Stimulated activated CD4-positive, alpha-beta T cell treated with anti-CD3 and anti-CD28 coated beads, TNF-alpha, amount 100 ng/mL, for 4 hours (primary cell): ENCODE results near the gene PRSS57.
A peak's percentile ranks its signal among the peaks of the same experiment; 100 is the strongest.

ENCODE experiments used
- DNase-seq, 3 experiments: peaks; one replicate each; pipeline ENCODE4 v3.0.0-alpha.2; 2020; ENCODE audit warnings: low read depth in 3 of 3

The PRSS57 gene

GRCh38 chr19:652467-653389 is 42.5 kb downstream of the PRSS57 start:
- no peak for DNase-seq

- DNase-seq = no peak
Observed at GRCh38 chr19:651991-652390, 43.3 kb downstream of the PRSS57 start.

DNA sequence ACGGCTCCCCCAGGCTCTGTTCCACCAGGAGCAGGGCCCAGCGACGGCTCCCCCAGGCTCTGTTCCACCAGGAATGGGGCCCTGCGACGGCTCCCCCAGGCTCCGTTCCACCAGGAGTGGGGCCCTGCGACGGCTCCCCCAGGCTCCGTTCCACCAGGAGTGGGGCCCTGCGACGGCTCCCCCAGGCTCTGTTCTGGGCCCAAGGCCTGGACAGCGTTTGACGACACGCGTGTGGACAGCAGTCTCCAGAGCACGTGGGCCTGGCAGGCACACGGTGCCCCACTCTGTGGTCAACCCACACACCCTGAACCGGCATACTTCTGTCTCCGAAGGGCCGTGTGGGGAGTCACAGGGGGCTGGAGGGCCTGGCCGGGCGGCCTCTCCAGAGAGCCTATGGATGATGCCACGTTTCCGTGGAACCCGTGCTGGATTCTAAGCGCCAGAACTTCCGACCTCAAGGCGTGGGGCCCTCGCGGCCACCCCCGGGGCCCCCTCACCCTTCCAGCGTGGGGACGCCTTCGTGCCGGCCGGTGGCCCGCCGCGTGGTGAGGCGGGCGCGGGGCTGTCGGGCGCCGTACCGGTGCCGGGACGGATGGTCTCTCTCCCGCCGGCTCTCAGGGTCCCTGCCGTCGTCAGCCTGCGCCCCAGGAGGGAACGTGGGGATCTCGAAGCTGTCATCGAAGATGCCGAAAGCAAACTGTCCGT is 44.0 kb downstream of the PRSS57 start:
- no peak for DNase-seq

- no peak for DNase-seq
Observed at GRCh38 chr19:650121-650520, 45.1 kb downstream of the PRSS57 start.

- no peak for DNase-seq
Observed at GRCh38 chr19:648904-649801, 46.1 kb downstream of the PRSS57 start.

GRCh38 chr19:648305-648704 is 46.9 kb downstream of the PRSS57 start:
- DNase-seq = no peak

DNA sequence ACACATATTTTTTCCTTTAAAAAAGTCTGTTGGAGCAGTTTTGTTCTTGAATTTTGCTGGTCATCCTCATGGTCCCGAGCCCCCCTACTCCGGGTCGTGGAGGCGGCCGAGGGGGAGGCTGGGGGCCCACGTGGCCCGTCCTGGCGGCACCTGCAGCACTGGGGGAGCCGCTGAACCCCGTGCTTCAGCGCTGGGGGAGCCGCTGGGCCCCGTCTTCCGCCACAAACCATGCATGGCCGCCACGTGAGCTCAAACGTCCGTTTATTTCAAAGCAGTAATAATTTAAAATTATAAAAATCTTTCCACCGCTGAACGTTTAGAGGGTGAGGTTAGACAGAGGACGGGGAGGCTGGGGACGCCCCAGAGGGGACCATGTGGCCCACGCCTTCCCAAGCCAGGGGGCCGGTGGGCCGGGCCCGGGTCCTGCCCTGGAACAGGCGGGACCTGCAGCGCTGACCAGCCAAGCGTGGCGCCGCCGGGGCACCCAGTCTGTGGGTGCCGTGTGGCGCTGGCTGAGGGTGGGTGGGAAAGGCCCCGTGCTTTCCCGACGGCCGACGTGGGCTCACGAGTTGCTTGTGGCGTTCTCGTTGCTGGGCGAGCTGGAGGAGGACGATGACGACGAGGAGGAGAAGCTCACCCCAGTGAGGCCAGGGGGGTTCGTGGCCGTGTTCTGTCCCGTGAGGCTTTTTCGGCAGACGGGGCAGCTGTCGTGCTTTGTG is 47.5 kb downstream of the PRSS57 start:
- DNase-seq = no peak

DNA sequence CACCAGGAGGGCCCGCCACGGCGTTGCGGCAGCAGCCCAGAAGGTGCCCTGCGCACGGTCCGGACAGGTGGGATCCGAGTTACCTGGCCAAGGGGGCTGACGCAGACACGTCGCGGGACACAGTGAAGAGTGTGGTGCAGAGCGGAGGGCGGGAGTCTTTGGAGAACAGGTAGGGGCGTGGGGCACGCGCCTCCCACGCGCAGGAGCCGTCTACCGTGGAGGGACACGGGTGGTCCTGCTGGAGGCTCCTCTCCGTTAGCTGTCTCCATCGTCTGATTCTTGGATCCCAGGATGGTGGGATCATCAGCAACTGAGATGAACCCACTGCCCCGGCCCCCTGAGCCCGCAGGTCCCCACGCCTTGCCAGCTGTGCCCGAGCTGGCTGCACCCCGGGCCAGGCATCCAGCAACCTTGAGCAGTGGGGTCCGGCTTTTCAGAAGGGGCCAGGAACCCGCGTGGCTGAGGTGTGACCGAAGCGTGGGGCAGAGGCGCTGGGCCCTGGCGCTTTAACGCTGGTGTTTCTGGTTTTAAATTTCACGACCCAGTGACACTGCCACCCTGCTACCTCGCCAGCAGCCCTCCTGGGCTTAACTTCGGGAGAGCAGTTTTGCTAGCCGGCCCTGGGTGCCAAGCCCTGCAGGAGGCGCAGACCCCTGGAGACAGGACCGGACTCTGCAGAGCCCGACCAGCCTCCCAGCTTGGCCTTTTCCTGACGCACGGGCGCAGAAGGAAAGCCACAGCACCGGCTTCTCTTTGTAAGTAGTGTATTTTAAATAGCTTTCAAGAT is 48.3 kb downstream of the PRSS57 start:
- DNase-seq = no peak

DNA sequence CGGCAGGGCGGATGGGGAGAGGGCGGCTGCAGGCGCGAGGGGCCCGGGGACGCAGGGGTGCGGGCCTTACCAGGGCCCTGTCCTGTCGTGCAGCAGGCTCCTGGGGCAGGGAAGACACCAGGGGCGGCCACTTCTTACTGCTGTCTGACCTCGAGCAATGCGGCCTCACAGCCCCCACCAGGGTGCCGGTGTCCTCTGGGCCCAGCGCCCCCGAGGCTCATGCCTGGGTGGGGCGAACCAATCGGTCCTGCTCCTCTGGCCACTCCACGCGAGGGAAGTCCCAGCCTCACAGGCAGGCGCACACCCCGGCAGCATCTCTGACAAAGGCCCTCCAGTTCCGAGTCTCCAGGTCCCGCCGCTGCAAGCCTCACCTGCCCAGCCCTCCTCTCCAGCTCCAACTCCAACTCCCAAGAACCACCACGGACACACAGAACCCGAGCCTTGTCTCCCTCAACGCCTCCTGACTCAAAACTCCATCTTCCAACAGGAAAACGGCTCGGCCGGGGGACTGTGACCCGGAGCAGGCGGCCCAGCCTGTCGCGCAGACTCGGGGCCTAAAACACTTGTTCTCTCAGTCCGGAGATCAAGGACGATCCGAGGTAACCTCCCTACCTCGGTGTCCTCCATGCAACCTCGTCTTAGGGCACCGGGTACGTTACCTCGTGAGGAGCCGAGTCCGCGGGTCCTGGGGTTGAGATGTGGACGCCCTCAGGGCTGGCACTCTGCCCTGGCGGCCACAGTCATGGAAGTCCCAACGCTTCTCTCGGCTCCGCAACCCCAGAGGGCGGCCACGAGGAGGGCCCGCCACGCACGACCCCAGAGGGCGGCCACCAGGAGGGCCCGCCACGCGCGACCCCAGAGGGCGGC is 49.1 kb downstream of the PRSS57 start:
- no peak for DNase-seq

DNA sequence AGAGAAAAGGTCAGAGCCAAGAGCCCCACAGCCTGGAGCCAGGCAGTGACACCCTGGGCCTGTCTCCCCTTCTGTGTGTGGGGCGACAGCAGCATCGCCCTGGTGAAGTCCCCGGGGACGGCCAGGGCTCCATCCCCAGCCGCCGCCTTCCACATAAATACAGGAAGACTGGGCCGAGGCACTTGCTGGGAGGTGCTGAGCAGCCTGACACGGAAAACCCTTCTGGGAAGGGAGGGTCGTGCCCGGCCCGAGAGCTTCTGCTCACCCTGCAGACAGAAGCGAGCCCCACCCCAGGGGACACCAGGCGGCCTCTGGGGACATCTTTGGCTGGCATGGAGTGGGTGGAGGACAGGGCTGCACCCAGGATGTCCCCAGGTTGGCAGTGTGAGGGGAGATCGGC is 50.5 kb downstream of the PRSS57 start:
- DNase-seq = no peak

- no peak for DNase-seq
Observed at GRCh38 chr19:644363-644762, 50.9 kb downstream of the PRSS57 start.

GRCh38 chr19:643736-644135 is 51.5 kb downstream of the PRSS57 start:
- no peak for DNase-seq

DNA sequence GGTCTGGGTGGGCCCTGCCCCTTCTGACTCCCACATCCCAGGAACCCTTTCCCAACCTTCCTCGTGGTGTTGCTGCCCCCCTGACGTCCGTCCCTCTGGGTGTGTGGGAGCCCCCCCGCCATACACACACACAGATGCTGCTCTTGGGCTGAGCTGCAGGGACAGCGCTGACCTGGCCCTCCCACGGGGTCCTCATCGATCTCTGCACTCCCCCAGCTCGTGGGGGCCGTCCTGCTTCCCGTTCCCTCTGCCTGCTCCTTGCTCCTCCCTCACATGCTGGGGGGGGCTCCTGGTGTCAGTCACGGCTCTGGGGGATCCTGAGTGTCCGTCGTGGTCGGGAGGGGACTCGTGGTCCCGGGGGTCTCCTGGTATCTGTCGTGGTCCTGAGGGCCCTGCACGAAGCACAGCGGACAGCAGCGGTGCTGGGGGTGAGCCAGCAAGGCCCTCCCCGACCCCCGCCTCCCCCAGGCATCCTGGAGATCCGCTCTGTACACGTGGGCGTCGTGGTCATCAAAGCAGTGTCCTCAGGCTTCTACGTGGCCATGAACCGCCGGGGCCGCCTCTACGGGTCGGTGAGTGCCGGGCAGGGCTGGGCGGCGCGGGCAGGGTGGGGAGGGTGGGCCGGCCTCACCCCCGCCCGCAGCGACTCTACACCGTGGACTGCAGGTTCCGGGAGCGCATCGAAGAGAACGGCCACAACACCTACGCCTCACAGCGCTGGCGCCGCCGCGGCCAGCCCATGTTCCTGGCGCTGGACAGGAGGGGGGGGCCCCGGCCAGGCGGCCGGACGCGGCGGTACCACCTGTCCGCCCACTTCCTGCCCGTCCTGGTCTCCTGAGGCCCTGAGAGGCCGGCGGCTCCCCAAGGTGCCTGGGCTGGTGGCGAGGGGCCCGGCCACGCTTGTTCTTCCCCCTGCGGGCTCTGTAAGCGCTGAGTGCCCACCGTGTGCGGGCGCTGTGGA is 52.2 kb downstream of the PRSS57 start:
- DNase-seq = no peak

DNA sequence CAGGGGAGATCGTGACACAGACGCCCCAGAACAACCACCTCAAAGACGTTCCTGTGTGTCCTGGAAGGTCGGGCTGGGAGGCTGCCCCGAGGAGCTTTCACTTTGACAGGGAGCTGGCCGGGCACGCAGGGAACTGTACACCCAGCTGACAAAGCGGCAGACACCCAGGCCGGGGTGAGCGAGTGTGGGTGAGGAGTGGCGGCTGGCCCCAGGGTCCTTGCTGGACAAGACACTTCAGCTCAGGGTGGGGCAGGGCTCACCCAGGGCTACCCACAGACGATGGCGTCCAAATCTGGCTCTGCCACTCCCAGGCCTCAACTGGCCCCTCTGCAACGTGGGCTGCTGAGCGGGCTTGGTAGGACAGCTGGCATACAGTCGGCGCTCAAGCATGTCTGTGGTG is 53.5 kb downstream of the PRSS57 start:
- DNase-seq = no peak

DNA sequence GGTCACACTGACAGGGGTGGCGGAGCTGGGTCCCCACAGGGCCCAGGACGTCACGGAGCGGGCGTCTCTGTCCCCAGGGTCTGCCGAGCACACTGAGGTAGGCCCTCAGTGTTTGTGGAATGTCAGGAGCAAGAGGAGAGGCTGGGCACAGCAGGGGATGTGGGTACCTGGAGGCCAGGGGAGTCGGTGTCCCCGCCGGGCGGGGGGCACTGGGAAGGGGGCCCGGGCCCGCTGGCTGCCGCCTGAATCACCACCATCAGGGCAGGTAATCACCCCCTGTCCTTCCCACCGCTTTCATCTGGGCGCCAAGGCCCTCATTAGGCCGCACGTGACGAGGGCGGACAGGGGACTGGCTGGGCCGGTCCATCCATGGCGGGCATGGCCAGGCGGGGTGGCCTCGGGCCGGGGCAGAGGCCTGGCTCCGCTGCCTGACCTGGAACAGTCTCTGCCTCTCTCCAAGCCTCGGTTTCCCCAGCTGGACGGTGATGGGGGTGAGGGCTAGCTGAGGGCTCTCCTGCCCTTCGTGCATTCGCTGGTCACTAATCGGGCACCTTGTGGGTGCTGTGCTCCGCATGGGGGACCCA is 54.6 kb downstream of the PRSS57 start:
- no peak for DNase-seq

- DNase-seq = no peak
Observed at GRCh38 chr19:640161-640558, 55.1 kb downstream of the PRSS57 start.

DNA sequence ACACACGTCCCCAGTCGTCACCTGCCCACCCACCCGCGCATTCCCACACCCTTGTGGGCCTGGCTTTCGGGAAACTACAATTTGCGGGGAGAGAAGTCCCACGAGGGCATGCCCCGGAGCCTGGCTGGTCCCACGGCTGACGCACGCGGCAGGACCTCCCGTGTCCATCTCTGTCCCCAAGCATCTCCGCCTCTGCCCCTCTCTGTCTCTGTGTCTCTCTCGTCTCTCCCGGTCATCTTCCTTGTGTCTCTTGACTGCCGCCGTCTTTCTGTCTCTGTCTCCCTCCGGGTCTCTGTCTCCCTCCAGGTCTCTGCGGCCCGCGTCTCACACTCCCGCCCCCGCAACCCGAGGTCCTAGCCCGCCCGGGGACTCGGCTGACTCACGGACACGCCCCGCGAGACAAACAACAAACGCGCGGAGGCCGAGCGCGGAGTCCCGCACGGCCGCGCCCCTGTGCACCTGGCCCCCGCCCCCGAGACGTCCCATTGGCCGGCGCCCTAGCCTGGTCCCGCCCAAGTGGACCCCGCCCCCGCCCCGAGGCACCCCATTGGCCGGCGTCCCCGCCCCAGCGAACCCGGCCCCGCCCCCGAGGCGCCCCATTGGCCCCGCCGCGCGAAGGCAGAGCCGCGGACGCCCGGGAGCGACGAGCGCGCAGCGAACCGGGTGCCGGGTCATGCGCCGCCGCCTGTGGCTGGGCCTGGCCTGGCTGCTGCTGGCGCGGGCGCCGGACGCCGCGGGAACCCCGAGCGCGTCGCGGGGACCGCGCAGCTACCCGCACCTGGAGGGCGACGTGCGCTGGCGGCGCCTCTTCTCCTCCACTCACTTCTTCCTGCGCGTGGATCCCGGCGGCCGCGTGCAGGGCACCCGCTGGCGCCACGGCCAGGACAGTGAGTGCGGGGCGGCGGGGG is 55.7 kb downstream of the PRSS57 start, which contains the start of gene FGF22:
FGF22 (plus strand) TSS at position 627 of the 908 bp plus-strand sequence; CDS start at position 674, 47 bp downstream.
- DNase-seq = peak; percentile 93 to 97 (median 94)
